ENCODE results near the gene CUEDC2. TPM values are rescaled to one million over a fixed set of nuclear protein-coding genes. Genes with fewer than 3 reads are reported as not detected.

Gene CUEDC2
- total RNA-seq, 1 donor from 2014 or later, result 72.9 TPM

DNA sequence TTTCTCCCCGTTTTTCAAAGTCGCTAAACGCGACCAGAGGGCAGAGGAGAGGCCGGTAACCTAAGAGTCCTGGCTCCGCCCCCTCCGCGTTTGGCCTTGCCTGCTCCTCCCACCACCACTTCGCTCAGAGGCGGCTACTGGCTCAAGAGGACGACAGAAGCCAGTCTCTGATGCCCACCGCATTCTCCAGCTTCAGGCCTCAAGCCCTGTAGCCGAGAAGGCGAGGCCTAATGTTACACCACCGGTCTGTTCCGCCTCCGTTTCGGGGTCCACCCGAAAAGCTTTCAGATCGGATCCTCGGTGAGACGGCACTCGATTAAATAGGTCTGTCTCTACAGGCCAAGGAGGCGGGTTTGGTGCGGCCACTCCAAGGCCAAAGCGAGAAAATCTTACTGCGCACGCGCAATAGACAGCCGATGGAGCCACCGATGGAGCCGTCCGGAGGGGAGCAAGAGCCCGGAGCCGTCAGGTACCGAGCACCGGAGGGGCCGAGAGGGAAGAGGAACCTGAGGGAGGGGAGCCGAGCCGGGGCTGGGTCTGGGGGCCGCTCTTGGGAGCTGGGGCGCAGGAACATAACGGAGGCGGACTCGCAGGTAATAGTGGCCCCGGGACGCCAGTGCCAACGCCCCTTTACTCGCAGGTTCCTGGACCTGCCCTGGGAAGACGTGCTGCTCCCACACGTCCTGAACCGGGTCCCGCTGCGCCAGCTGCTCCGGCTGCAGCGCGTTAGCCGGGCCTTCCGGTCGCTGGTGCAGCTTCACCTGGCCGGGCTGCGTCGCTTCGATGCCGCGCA is 11.5 kb downstream of the CUEDC2 start, which contains the start of gene FBXL15:
TSS of gene FBXL15 (plus strand) at position 123 of the 793 bp plus-strand sequence. CDS start at position 417, 294 bp downstream.
- Mint-ChIP-seq H3K27me3 (ENCODE audit: unreplicated experiment) (peaks cover 28% of the 10 kb centered on the region), H3K4me3 (ENCODE audit: unreplicated experiment) (peak within 1 kb of the TSS; percentile 96), H3K36me3 (ENCODE audit: low read depth, unreplicated experiment) (peaks cover 11% of the 10 kb centered on the region), H3K4me1 (ENCODE audit: unreplicated experiment) (peaks cover 17% of the 10 kb centered on the region), H3K27ac (ENCODE audit: unreplicated experiment) (peak within 1 kb of the TSS; percentile 74), H3K9me3 (ENCODE audit: unreplicated experiment) (no peaks in the 10 kb centered on the region)
- TF ChIP-seq, protein P1, sequence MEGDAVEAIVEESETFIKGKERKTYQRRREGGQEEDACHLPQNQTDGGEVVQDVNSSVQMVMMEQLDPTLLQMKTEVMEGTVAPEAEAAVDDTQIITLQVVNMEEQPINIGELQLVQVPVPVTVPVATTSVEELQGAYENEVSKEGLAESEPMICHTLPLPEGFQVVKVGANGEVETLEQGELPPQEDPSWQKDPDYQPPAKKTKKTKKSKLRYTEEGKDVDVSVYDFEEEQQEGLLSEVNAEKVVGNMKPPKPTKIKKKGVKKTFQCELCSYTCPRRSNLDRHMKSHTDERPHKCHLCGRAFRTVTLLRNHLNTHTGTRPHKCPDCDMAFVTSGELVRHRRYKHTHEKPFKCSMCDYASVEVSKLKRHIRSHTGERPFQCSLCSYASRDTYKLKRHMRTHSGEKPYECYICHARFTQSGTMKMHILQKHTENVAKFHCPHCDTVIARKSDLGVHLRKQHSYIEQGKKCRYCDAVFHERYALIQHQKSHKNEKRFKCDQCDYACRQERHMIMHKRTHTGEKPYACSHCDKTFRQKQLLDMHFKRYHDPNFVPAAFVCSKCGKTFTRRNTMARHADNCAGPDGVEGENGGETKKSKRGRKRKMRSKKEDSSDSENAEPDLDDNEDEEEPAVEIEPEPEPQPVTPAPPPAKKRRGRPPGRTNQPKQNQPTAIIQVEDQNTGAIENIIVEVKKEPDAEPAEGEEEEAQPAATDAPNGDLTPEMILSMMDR (IDR thresholded peaks at IDR 0.05; ENCODE audit: unreplicated experiment), result no peak
- peak; percentile 96 for DNase-seq (ENCODE audit: low spot score)

DNA sequence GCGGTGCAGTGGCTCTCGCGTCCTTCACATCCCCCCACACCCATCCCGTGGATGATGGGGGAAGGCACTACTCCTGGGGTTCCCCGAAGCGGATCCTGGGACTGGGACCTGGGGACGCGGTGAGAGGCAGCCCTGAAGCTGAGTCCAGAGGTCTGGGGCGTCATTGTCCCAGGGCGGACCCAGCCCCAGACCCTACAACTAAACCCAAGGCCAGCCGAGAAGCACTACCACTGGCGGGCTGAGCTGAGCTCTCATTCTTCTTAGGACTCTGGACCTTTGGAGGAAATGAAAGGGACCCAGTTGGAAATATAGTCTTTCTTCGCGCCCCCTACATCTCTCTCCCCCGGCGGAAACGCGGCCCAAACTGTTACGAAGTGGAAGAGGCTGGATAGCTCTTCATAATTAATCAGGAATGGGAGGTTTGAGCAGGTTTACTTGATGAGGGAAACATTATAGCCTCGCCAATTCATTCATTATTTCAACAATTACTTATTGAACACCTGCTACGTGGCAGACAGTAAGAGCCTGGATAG is 12.1 kb downstream of the CUEDC2 start:
- DNase-seq (ENCODE audit: low spot score), result no peak

DNA sequence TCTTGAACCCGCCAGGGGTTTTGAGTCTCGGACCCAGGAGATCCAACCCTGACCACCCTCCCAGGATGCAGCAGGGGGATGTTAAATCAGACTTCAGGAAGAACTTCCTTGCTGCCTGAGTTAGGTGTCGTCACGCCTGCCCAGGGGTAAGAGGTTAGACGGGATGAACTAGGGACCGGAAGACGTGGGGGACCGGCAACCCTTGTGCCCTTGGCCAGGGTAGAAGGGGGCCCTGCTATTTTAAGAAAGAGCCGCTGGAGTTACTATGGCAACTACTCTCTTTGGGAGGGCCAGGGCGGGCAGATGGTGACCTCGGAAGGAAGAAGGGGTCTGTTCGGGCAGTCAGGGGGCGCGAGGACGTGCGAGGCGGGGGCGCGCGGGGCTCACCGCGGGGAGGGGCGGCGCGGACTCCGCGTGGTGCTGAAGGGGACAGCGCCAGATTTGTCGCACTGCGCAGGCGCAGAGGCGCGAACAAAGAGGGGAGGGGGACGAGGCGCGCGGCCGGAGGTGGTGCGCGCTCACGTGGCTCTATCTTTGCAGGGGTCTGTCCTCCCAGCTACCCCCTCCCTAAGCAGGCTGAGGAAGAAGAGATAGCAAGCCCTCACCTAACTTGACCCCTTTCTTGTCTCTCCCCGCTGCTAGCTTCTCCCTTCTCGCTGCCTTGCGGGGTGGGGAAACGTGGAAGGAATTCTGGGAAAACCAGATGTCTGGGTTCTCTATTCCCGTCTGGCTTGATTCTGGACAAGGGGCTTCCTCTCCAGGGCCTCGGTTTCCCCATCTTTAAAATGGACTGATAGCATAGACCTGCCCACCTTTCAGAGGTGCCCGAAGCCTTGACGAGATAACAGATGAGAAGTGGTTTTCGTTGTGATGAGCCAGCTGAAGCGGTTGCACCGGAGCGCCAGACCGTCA is 12.8 kb downstream of the CUEDC2 start:
- Mint-ChIP-seq H3K27ac (ENCODE audit: unreplicated experiment) (peak overlapping the region; percentile 72), H3K4me1 (ENCODE audit: unreplicated experiment) (peaks cover 17% of the 10 kb centered on the region), H3K4me3 (ENCODE audit: unreplicated experiment) (peak overlapping the region; percentile 96), H3K27me3 (ENCODE audit: unreplicated experiment) (peaks cover 26% of the 10 kb centered on the region), H3K36me3 (ENCODE audit: low read depth, unreplicated experiment) (peaks cover 10% of the 10 kb centered on the region), H3K9me3 (ENCODE audit: unreplicated experiment) (no peaks in the 10 kb centered on the region)
- TF ChIP-seq, protein P1 (IDR thresholded peaks at IDR 0.05; ENCODE audit: unreplicated experiment), result no peak
- DNase-seq (ENCODE audit: low spot score), result peak; percentile 77

More for the DNA sequence above, 12.1 kb downstream of the CUEDC2 start:
- Mint-ChIP-seq H3K9me3 (ENCODE audit: unreplicated experiment) (no peaks in the 10 kb centered on the region), H3K4me3 (ENCODE audit: unreplicated experiment) (peak overlapping the region; percentile 96), H3K4me1 (ENCODE audit: unreplicated experiment) (peaks cover 17% of the 10 kb centered on the region), H3K27ac (ENCODE audit: unreplicated experiment) (peak overlapping the region; percentile 74), H3K36me3 (ENCODE audit: low read depth, unreplicated experiment) (peaks cover 11% of the 10 kb centered on the region), H3K27me3 (ENCODE audit: unreplicated experiment) (peaks cover 26% of the 10 kb centered on the region)
- TF ChIP-seq, protein P1 (IDR thresholded peaks at IDR 0.05; ENCODE audit: unreplicated experiment), result no peak

DNA sequence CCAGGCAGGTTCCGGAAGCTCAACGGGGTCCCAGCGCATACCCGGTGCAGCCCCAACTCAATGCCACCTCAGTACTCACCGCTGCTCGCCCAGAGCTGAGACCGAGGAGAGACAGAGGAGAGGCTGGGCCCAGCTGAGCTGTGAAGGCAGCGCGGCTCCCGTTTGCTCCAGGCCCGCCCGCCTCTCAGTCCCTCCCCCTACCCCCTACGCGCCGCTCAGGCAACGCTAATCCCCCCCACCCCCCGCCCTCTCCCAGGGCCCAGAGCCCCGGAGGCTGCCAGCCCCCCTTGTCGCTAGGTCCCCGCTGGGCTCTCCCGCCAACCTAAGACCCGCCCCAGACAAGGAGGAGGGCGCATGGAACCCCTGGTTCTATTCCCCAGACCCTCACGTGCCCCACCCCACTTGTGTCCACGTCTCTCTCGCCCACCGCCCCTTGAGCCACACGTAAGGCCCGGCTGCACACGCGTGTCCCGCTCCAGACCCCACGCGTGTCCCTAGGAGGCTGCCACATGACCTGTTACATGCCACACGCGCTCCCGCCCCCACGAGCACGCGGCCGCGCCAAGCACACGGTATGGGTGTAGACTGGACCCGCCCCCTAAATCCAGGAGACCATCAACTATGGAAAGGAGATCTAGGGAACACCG is 13.6 kb downstream of the CUEDC2 start, which contains the start of gene PSD:
TSS of gene PSD (minus strand) at position 164 of the 647 bp plus-strand sequence. CDS start 1,747 bp downstream, outside the sequence.
- Mint-ChIP-seq H3K27ac (ENCODE audit: unreplicated experiment) (peak within 1 kb of the TSS; percentile 72), H3K4me3 (ENCODE audit: unreplicated experiment) (peak within 1 kb of the TSS; percentile 96), H3K4me1 (ENCODE audit: unreplicated experiment) (peaks cover 17% of the 10 kb centered on the region), H3K36me3 (ENCODE audit: low read depth, unreplicated experiment) (peaks cover 3% of the 10 kb centered on the region), H3K9me3 (ENCODE audit: unreplicated experiment) (no peaks in the 10 kb centered on the region), H3K27me3 (ENCODE audit: unreplicated experiment) (peaks cover 24% of the 10 kb centered on the region)
- TF ChIP-seq, protein P1 (IDR thresholded peaks at IDR 0.05; ENCODE audit: unreplicated experiment), result no peak
- no peak for DNase-seq (ENCODE audit: low spot score)
